Measurements from ENCODE around the gene SLC22A15.

The SLC22A15 gene

GRCh38 chr1:116110567-116111523 is 134.5 kb downstream of the SLC22A15 start, which contains the start of gene MAB21L3:
MAB21L3 (plus strand) TSS chr1:116111399; CDS start chr1:116112616, 1,217 bp downstream.
- Histone ChIP-seq H3K4me1 (ENCODE audit: control insufficient read depth in 1 of 2, insufficient read depth in 1 of 2, low read depth in 1 of 2, low read length in 1 of 2) (peaks cover 0 to 7% of the 10 kb centered on the region in 2 experiments), H3K9me3 (no peaks in the 10 kb centered on the region), H3K36me3 (no peaks in the 10 kb centered on the region), H3K27ac (no peak within 1 kb of the TSS), H3K27me3 (no peaks in the 10 kb centered on the region), H3K4me3 (ENCODE audit: low read depth in 1 of 2, low read length in 1 of 2) (no peak within 1 kb of the TSS)
- no peak for TF ChIP-seq CTCF (IDR thresholded peaks at IDR 0.05)

- no peak for TF ChIP-seq CTCF (IDR thresholded peaks at IDR 0.05)
- Histone ChIP-seq H3K27ac (no peak overlapping the region), H3K27me3 (no peaks in the 10 kb centered on the region), H3K9me3 (no peaks in the 10 kb centered on the region), H3K4me3 (ENCODE audit: low read depth in 1 of 2, low read length in 1 of 2) (no peak overlapping the region), H3K4me1 (ENCODE audit: control insufficient read depth in 1 of 2, insufficient read depth in 1 of 2, low read depth in 1 of 2, low read length in 1 of 2) (peaks cover 0 to 7% of the 10 kb centered on the region in 2 experiments), H3K36me3 (no peaks in the 10 kb centered on the region)
Measured at GRCh38 chr1:116111524-116112021, 135.3 kb downstream of the SLC22A15 start.

- H3K27ac ChIP-seq, result no peak overlapping the region
- H3K4me3 ChIP-seq (ENCODE audit: low read depth in 1 of 2, low read length in 1 of 2), result no peak overlapping the region
- H3K27me3 ChIP-seq, result no peaks in the 10 kb centered on the region
- no peaks in the 10 kb centered on the region for H3K9me3 ChIP-seq
- peaks cover 0 to 7% of the 10 kb centered on the region in 2 experiments for H3K4me1 ChIP-seq (ENCODE audit: control insufficient read depth in 1 of 2, insufficient read depth in 1 of 2, low read depth in 1 of 2, low read length in 1 of 2)
- TF ChIP-seq CTCF (IDR thresholded peaks at IDR 0.05), result no peak
- H3K36me3 ChIP-seq, result no peaks in the 10 kb centered on the region
Measured at GRCh38 chr1:116112388-116113140, 136.3 kb downstream of the SLC22A15 start.

GRCh38 chr1:116113615-116114014 is 137.3 kb downstream of the SLC22A15 start:
- H3K4me3 ChIP-seq (ENCODE audit: low read depth in 1 of 2, low read length in 1 of 2), result no peak overlapping the region
- H3K9me3 ChIP-seq, result no peaks in the 10 kb centered on the region
- H3K36me3 ChIP-seq, result no peaks in the 10 kb centered on the region
- H3K27ac ChIP-seq, result no peak overlapping the region
- H3K4me1 ChIP-seq (ENCODE audit: control insufficient read depth in 1 of 2, insufficient read depth in 1 of 2, low read depth in 1 of 2, low read length in 1 of 2), result peaks cover 0 to 7% of the 10 kb centered on the region in 2 experiments
- TF ChIP-seq CTCF (IDR thresholded peaks at IDR 0.05), result no peak
- H3K27me3 ChIP-seq, result no peaks in the 10 kb centered on the region

All from neutrophil (primary cell).